BE2C (cell line): ENCODE results near the gene ARPC5.

Experiments used
- DNase-seq: peaks from one replicate; pipeline ENCODE4 v3.0.0-alpha.2; 2020
- H3K27me3 ChIP-seq: fragments of 250-450 bp; sonication (Bioruptor Pico); 2 replicates; pipeline ENCODE4 v1.5.1; 2020; ENCODE audit warnings: mild to moderate bottlenecking
- H3K36me3 ChIP-seq: fragments of 250-450 bp; sonication (Bioruptor Pico); 2 replicates; pipeline ENCODE4 v1.5.1; 2020; ENCODE audit warnings: mild to moderate bottlenecking
- H3K4me1 ChIP-seq: fragments of 250-450 bp; sonication (Bioruptor Pico); 2 replicates; pipeline ENCODE4 v1.5.1; 2020
- H3K4me3 ChIP-seq: 2 replicates; pipeline ENCODE4 v1.5.1; 2011; ENCODE audit warnings: low read depth, low read length
- H3K9me3 ChIP-seq: fragments of 250-450 bp; sonication (Bioruptor Pico); 2 replicates; pipeline ENCODE4 v1.5.1; 2020
- TF ChIP-seq, protein P1 (sequence below): IDR thresholded peaks from 2 replicates; pipeline ENCODE4 v1.5.1; 2012; ENCODE audit warnings: mild to moderate bottlenecking, low read depth, low read length

The ARPC5 gene

DNA sequence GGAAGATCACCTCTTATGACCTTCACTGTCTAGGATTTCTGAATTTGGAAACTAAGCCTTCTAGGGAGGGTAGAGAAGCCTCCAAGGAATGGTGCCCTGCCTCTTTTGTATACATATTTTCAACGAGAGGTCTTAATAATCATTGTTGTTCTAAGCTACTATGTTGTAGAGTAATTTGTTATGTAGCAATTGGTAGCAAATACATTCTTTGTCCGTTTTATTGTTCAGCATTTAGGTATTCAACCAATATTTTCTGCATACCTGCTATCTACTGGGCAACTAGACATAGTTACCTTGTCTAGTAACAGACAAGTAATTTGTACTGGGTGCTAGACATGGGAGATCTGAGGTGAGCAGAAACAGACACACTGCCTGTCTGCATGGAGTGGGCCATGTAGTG, 24.6 kb downstream of the ARPC5 start:
- TF ChIP-seq, protein P1, sequence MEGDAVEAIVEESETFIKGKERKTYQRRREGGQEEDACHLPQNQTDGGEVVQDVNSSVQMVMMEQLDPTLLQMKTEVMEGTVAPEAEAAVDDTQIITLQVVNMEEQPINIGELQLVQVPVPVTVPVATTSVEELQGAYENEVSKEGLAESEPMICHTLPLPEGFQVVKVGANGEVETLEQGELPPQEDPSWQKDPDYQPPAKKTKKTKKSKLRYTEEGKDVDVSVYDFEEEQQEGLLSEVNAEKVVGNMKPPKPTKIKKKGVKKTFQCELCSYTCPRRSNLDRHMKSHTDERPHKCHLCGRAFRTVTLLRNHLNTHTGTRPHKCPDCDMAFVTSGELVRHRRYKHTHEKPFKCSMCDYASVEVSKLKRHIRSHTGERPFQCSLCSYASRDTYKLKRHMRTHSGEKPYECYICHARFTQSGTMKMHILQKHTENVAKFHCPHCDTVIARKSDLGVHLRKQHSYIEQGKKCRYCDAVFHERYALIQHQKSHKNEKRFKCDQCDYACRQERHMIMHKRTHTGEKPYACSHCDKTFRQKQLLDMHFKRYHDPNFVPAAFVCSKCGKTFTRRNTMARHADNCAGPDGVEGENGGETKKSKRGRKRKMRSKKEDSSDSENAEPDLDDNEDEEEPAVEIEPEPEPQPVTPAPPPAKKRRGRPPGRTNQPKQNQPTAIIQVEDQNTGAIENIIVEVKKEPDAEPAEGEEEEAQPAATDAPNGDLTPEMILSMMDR = no peak
- DNase-seq = no peak
- H3K9me3 ChIP-seq = no peaks in the 10 kb centered on the region

DNA sequence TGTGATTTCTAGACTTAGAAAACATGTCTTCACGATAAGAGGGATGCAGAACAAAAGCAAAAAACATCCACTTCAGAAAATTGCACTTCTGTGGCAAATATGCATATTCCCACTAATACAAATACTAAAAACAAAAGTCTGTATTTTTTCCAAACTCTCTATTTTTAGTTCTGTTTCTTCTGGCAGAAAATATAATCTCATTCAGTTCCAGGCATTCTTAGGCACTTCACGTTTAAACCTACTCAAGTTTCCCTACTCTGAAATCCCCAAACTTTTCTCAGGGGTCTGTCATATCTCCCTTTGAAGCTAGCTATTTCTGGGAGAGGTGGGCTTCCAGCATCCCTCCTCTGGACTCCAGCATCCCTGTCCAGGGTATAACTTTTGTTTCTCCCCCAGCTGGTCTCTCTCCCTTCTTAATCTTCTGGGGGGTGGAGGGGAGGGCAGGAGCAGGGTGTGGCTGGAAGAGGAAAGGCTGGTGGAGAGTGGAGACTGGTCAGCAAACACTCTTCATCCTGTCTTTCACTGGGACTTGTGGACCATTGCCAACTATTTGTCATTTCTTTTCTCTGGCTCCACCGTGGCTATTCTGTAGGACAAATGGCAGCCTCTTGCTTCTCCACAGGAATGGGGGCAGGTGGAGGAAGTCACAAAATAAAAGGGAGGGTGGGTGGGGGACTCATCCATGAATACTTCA, 25.7 kb downstream of the ARPC5 start:
- Histone ChIP-seq H3K27me3 (no peaks in the 10 kb centered on the region), H3K4me3 (no peak overlapping the region), H3K36me3 (no peaks in the 10 kb centered on the region), H3K9me3 (no peaks in the 10 kb centered on the region), H3K4me1 (no peaks in the 10 kb centered on the region)
- no peak for DNase-seq
- TF ChIP-seq, protein P1 = no peak

More for the DNA sequence above, 24.6 kb downstream of the ARPC5 start:
- H3K4me1 ChIP-seq = no peaks in the 10 kb centered on the region
- no peaks in the 10 kb centered on the region for H3K27me3 ChIP-seq
- H3K4me3 ChIP-seq = no peak overlapping the region
- no peaks in the 10 kb centered on the region for H3K36me3 ChIP-seq

DNA sequence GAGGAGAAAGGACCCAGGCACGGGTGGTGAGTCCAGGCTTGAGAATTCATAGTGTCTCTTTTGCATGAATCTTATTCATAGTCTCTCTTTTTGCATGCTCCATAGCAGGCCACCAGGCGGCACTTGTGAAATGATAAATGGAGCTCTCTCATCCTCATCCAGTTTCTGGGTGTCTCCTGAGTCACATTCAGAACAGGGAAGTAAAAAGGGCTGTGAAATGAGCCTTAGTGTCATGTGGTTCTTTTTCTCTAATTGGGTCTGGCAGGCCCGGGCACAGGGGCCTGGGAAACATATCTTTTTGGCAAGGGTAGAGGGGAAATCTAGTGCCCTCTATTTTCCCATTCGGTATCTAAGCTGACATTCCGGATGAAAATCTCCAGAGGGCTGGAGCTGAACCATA, 26.3 kb downstream of the ARPC5 start:
- Histone ChIP-seq H3K27me3 (no peaks in the 10 kb centered on the region), H3K9me3 (no peaks in the 10 kb centered on the region), H3K4me1 (no peaks in the 10 kb centered on the region), H3K36me3 (no peaks in the 10 kb centered on the region), H3K4me3 (no peak overlapping the region)
- DNase-seq = peak; percentile 37
- TF ChIP-seq, protein P1 = peak; percentile 66

DNA sequence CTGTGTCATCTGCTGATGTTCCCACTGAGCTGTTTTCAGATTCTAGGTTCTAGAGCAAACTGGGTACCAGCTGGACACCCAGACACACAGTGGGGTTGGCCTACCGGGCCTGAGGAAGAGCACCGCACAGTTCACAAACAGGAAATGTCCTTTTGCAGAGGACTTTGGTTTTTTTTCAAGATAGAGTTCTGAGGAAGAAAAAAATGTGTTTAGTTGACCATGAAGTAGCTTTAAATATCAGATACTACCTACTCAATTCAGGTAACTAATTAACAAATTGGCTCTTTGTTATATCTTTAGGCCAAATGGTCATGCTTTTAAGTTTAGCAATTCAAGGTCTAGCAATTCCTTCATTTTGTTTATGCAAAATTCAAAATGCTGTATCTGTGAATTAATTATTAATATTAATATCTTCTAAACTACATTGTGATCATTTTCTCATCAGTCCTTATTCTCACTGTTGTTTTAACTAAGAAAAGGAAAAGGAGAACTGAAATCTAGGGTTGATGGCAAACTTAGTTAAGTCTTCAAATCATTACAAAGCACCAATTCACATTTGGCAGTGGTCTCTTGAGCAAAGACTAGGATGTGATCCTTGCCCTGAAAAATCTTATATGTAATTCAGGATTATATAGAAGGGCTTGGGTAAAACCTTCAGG, 28.1 kb downstream of the ARPC5 start:
- Histone ChIP-seq H3K9me3 (no peaks in the 10 kb centered on the region), H3K27me3 (no peaks in the 10 kb centered on the region), H3K4me1 (no peaks in the 10 kb centered on the region), H3K4me3 (no peak overlapping the region), H3K36me3 (no peaks in the 10 kb centered on the region)
- DNase-seq = no peak
- TF ChIP-seq, protein P1 = no peak

DNA sequence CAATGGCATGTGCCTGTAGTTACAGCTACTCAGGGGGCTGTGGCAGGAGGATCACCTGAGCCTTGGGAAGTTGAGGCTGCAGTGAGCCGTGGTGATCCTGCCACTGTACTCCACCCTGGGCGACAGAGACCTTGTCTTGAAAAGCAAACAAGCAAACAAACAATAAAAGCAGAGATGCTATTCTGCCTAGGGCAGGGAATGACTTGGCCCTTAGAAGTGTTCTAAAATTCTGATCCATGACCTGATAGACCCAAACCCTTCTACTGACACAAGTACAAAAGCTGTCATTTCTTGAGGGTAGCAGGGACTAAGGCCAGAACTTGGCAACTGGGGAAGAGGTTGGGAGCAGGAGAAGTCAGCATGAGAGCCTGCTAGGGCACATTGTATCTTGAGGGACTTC, 29.7 kb downstream of the ARPC5 start:
- TF ChIP-seq, protein P1 = no peak
- Histone ChIP-seq H3K4me1 (no peaks in the 10 kb centered on the region), H3K36me3 (no peaks in the 10 kb centered on the region), H3K27me3 (no peaks in the 10 kb centered on the region), H3K4me3 (no peak overlapping the region), H3K9me3 (no peaks in the 10 kb centered on the region)
- no peak for DNase-seq

DNA sequence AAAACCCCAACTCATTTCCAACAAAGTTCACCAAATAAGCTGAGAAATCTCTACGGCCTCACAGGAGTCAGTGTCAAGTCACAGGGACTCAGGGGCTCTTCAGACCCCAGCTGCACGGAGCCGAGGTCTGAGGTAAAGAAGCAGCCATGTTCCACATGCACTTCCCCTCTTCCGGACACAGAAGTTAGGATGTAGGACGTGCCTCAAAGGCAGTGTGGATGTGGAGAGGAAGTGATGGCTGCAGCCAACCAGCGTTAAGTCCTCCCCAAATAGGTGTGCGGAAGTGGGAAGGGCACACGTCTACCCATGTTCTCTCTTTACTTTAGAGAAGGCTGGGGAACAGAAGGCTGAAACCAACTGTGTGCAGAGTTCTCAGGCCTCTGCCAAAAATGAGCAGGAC, 30.8 kb downstream of the ARPC5 start:
- H3K4me3 ChIP-seq = no peak overlapping the region
- H3K27me3 ChIP-seq = no peaks in the 10 kb centered on the region
- TF ChIP-seq, protein P1 = no peak
- H3K9me3 ChIP-seq = no peaks in the 10 kb centered on the region
- no peaks in the 10 kb centered on the region for H3K4me1 ChIP-seq
- no peak for DNase-seq
- no peaks in the 10 kb centered on the region for H3K36me3 ChIP-seq
